ENCODE measurements around the gene MAPK6. TPM values are rescaled to one million over a fixed set of nuclear protein-coding genes. Genes with fewer than 3 reads are reported as not detected.
"Not testable (repeated sequence)": the region's sequence is repeated elsewhere in the genome, so short reads cannot be mapped to it uniquely, and the experiment has no call there.

The MAPK6 gene
- total and polyA plus RNA-seq, 7 experiments from 2014 or later = 5.1 to 44.1 (median 23.1) TPM

GRCh38 chr15:52096536-52096935 lies 77.5 kb downstream of the MAPK6 start:
- H3K4me3 ChIP-seq (ENCODE audit: low read length); H3K9me3 Mint-ChIP-seq; ATAC-seq; H3K4me1 ChIP-seq (ENCODE audit: control insufficient read depth in 2 of 2, insufficient read depth in 2 of 2, low read length in 2 of 2); POLR2A ChIA-PET; H3K36me3 ChIP-seq (ENCODE audit: control insufficient read depth in 2 of 3, insufficient read depth in 3 of 3, low read length in 3 of 3); H3K27ac ChIP-seq (ENCODE audit: low read depth, low read length); H3K4me3 Mint-ChIP-seq; H3K36me3 Mint-ChIP-seq; intact Hi-C loops (cut with micrococcal nuclease); H3K27ac Mint-ChIP-seq; CTCF ChIA-PET; H3K27me3 ChIP-seq (ENCODE audit: control insufficient read depth in 2 of 2, insufficient read depth in 2 of 2, low read length in 2 of 2); H3K9me3 ChIP-seq (ENCODE audit: control insufficient read depth in 2 of 3, low read length in 3 of 3); DNase-seq; H3K4me1 Mint-ChIP-seq: not testable (repeated sequence)
- peaks cover 0 to 16% (median 0%) of the 10 kb centered on the region in 5 donors for H3K27me3 Mint-ChIP-seq

- Histone ChIP-seq H3K9me3 (ENCODE audit: control insufficient read depth in 2 of 3, low read length in 3 of 3) (no peaks in the 10 kb centered on the region), H3K27ac (ENCODE audit: low read depth, low read length) (no peak overlapping the region), H3K4me3 (ENCODE audit: low read length) (no peak overlapping the region), H3K27me3 (ENCODE audit: control insufficient read depth in 2 of 2, insufficient read depth in 2 of 2, low read length in 2 of 2) (no peaks in the 10 kb centered on the region), H3K4me1 (ENCODE audit: control insufficient read depth in 2 of 2, insufficient read depth in 2 of 2, low read length in 2 of 2) (no peaks in the 10 kb centered on the region), H3K36me3 (ENCODE audit: control insufficient read depth in 2 of 3, insufficient read depth in 3 of 3, low read length in 3 of 3) (no peaks in the 10 kb centered on the region)
- ATAC-seq (no peak), DNase-seq (no peak)
- CTCF ChIA-PET = no interaction called here
- Mint-ChIP-seq H3K36me3 (no peaks in the 10 kb centered on the region), H3K27ac (no peak overlapping the region), H3K9me3 (no peaks in the 10 kb centered on the region), H3K4me3 (no peak overlapping the region), H3K27me3 (peaks cover 0 to 19% (median 0%) of the 10 kb centered on the region in 5 donors), H3K4me1 (peaks cover 0 to 1% (median 0%) of the 10 kb centered on the region in 7 donors)
- POLR2A ChIA-PET = no interaction called here
- intact Hi-C loops (cut with micrococcal nuclease) = no loop called here
These were observed 78.2 kb downstream of the MAPK6 start for GRCh38 chr15:52097180-52097579.

- intact Hi-C loops (cut with micrococcal nuclease) = no loop called here
- no peak overlapping the region for H3K27ac ChIP-seq (ENCODE audit: low read depth, low read length)
- ATAC-seq (no peak), DNase-seq (no peak)
- Mint-ChIP-seq H3K4me3 (no peak overlapping the region), H3K4me1 (peaks cover 0 to 1% (median 0%) of the 10 kb centered on the region in 7 donors), H3K36me3 (no peaks in the 10 kb centered on the region), H3K27ac (no peak overlapping the region), H3K27me3 (peaks cover 0 to 19% (median 3%) of the 10 kb centered on the region in 5 donors), H3K9me3 (no peaks in the 10 kb centered on the region)
- no peaks in the 10 kb centered on the region for H3K27me3 ChIP-seq (ENCODE audit: control insufficient read depth in 2 of 2, insufficient read depth in 2 of 2, low read length in 2 of 2)
- no peaks in the 10 kb centered on the region for H3K36me3 ChIP-seq (ENCODE audit: control insufficient read depth in 2 of 3, insufficient read depth in 3 of 3, low read length in 3 of 3)
- no peak overlapping the region for H3K4me3 ChIP-seq (ENCODE audit: low read length)
- H3K9me3 ChIP-seq (ENCODE audit: control insufficient read depth in 2 of 3, low read length in 3 of 3) = no peaks in the 10 kb centered on the region
- ChIA-PET POLR2A (no interaction called here), CTCF (interaction anchor here (0.5 kb wide), 1 partner anchor 448 kb away, joined by 3 read pairs; no protein-coding TSS in a partner anchor)
- H3K4me1 ChIP-seq (ENCODE audit: control insufficient read depth in 2 of 2, insufficient read depth in 2 of 2, low read length in 2 of 2) = no peaks in the 10 kb centered on the region
These were observed 79.3 kb downstream of the MAPK6 start for GRCh38 chr15:52098323-52098722.

- no peak overlapping the region for H3K4me3 ChIP-seq (ENCODE audit: low read length)
- Mint-ChIP-seq H3K36me3 (no peaks in the 10 kb centered on the region), H3K4me3 (no peak overlapping the region), H3K9me3 (no peaks in the 10 kb centered on the region), H3K27me3 (peaks cover 0 to 15% (median 5%) of the 10 kb centered on the region in 5 donors), H3K27ac (no peak overlapping the region), H3K4me1 (peaks cover 0 to 5% (median 0%) of the 10 kb centered on the region in 7 donors)
- CTCF ChIA-PET = no interaction called here
- ATAC-seq (no peak), DNase-seq (no peak)
- no peaks in the 10 kb centered on the region for H3K4me1 ChIP-seq (ENCODE audit: control insufficient read depth in 2 of 2, insufficient read depth in 2 of 2, low read length in 2 of 2)
- H3K27ac ChIP-seq (ENCODE audit: low read depth, low read length) = no peak overlapping the region
- intact Hi-C loops (cut with micrococcal nuclease) = no loop called here
- POLR2A ChIA-PET = no interaction called here
- no peaks in the 10 kb centered on the region for H3K27me3 ChIP-seq (ENCODE audit: control insufficient read depth in 2 of 2, insufficient read depth in 2 of 2, low read length in 2 of 2)
- H3K36me3 ChIP-seq (ENCODE audit: control insufficient read depth in 2 of 3, insufficient read depth in 3 of 3, low read length in 3 of 3) = no peaks in the 10 kb centered on the region
- H3K9me3 ChIP-seq (ENCODE audit: control insufficient read depth in 2 of 3, low read length in 3 of 3) = no peaks in the 10 kb centered on the region
These were observed 80.7 kb downstream of the MAPK6 start for GRCh38 chr15:52099651-52100272.

- H3K9me3 ChIP-seq (ENCODE audit: control insufficient read depth in 2 of 3, low read length in 3 of 3) = no peaks in the 10 kb centered on the region
- H3K27me3 ChIP-seq (ENCODE audit: control insufficient read depth in 2 of 2, insufficient read depth in 2 of 2, low read length in 2 of 2) = no peaks in the 10 kb centered on the region
- Mint-ChIP-seq H3K4me1 (peaks cover 0 to 5% (median 0%) of the 10 kb centered on the region in 7 donors), H3K9me3 (no peaks in the 10 kb centered on the region), H3K27me3 (peaks cover 0 to 10% (median 7%) of the 10 kb centered on the region in 5 donors), H3K27ac (no peak overlapping the region), H3K4me3 (no peak overlapping the region), H3K36me3 (no peaks in the 10 kb centered on the region)
- intact Hi-C loops (cut with micrococcal nuclease) = no loop called here
- ChIA-PET CTCF (interaction anchor here (1.0 kb wide), 1 partner anchor 10 kb away, joined by 3 read pairs; no protein-coding TSS in a partner anchor), POLR2A (no interaction called here)
- DNase-seq = no peak
- H3K36me3 ChIP-seq (ENCODE audit: control insufficient read depth in 2 of 3, insufficient read depth in 3 of 3, low read length in 3 of 3) = no peaks in the 10 kb centered on the region
- no peak overlapping the region for H3K4me3 ChIP-seq (ENCODE audit: low read length)
- no peak for ATAC-seq
- no peaks in the 10 kb centered on the region for H3K4me1 ChIP-seq (ENCODE audit: control insufficient read depth in 2 of 2, insufficient read depth in 2 of 2, low read length in 2 of 2)
- no peak overlapping the region for H3K27ac ChIP-seq (ENCODE audit: low read depth, low read length)
These were observed 81.9 kb downstream of the MAPK6 start for GRCh38 chr15:52100807-52101442.

- no peak for DNase-seq
- Mint-ChIP-seq H3K4me1 (peaks cover 0 to 5% (median 0%) of the 10 kb centered on the region in 7 donors), H3K27ac (no peak overlapping the region), H3K4me3 (no peak overlapping the region), H3K9me3 (peaks cover 0 to under 1% (median 0%) of the 10 kb centered on the region in 11 donors), H3K36me3 (no peaks in the 10 kb centered on the region), H3K27me3 (peaks cover 0 to 10% (median 7%) of the 10 kb centered on the region in 5 donors)
- Histone ChIP-seq H3K27me3 (ENCODE audit: control insufficient read depth in 2 of 2, insufficient read depth in 2 of 2, low read length in 2 of 2) (no peaks in the 10 kb centered on the region), H3K9me3 (ENCODE audit: control insufficient read depth in 2 of 3, low read length in 3 of 3) (no peaks in the 10 kb centered on the region), H3K36me3 (ENCODE audit: control insufficient read depth in 2 of 3, insufficient read depth in 3 of 3, low read length in 3 of 3) (no peaks in the 10 kb centered on the region), H3K4me3 (ENCODE audit: low read length) (no peak overlapping the region), H3K27ac (ENCODE audit: low read depth, low read length) (no peak overlapping the region), H3K4me1 (ENCODE audit: control insufficient read depth in 2 of 2, insufficient read depth in 2 of 2, low read length in 2 of 2) (no peaks in the 10 kb centered on the region)
- ATAC-seq = no peak
- CTCF ChIA-PET = interaction anchor here (1.0 kb wide), 1 partner anchor 11 kb away, joined by 3 read pairs; no protein-coding TSS in a partner anchor
- POLR2A ChIA-PET = no interaction called here
- intact Hi-C loops (cut with micrococcal nuclease) = no loop called here
These were observed 82.7 kb downstream of the MAPK6 start for GRCh38 chr15:52101542-52102323.

All from naive thymus-derived CD4-positive, alpha-beta T cell (primary cell).